ENCODE results near the gene TSGA10IP. TPM values are rescaled to one million over a fixed set of nuclear protein-coding genes. Genes with fewer than 3 reads are reported as not detected.

Gene TSGA10IP
- total RNA-seq, 4 donors from 2014 or later, result not detected

GRCh38 chr11:65915821-65916251 lies 29.4 kb upstream of the TSGA10IP start:
- 2 to 16% methylated on average over 8 to 13 of the region's 13 CpGs for WGBS, 2 donors
- peak; percentile 86 to 98 for DNase-seq (ENCODE audit: low spot score in 2 of 2)
- H3K4me3 ChIP-seq (ENCODE audit: low read depth, poor library complexity, severe bottlenecking), result no peak overlapping the region
- TF ChIP-seq POLR2A (IDR thresholded peaks at IDR 0.05) (no peak), CTCF (IDR thresholded peaks at IDR 0.05) (no peak)
- intact Hi-C loops (cut with DNase I; ENCODE audit: low total_unique reads), result no loop called here

DNA sequence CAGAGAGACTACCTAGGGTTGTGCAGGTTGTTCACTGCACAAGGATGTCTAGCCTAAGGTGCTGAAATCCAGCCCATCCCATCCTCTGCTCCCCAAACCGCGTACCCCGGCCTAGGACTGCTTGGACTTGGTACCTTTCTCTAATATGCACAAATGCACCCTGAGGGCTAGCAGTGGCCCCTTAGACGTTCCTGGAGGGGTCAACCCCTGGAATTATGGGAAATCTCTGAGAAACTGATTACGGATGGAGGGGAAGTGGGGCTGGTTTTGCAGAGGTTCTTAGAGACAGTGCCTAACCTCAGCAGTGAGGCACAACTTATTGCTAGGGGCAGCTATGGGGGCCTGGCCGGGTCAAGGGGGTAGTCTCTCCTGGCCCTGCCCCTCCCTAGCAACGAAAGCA lies 28.9 kb upstream of the TSGA10IP start:
- TF ChIP-seq POLR2A (IDR thresholded peaks at IDR 0.05) (no peak), CTCF (IDR thresholded peaks at IDR 0.05) (no peak)
- DNase-seq (ENCODE audit: low spot score in 2 of 2), result no peak
- 50 to 53% methylated on average over 7 of the region's 7 CpGs for WGBS, 2 donors
- H3K4me3 ChIP-seq (ENCODE audit: low read depth, poor library complexity, severe bottlenecking), result no peak overlapping the region
- intact Hi-C loops (cut with DNase I; ENCODE audit: low total_unique reads), result no loop called here

DNA sequence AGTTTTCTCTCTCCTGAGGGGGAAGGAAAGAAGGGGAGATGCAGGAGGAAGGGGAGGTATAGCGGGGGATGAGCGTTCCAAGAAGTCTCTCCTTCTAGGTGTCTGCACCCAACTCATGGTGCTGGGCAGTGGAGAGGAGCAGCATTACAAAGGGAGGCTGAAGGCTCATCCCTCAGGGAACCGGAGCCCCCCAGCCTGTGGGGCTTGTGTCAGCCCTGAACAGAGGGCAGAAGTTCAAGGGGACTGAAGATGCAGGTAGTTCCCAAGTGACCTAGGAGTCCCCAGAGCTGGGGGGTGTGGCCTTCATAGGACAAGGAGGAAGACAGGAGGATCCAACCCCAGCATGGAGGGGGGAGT lies 28.2 kb upstream of the TSGA10IP start:
- TF ChIP-seq POLR2A (IDR thresholded peaks at IDR 0.05) (no peak), CTCF (IDR thresholded peaks at IDR 0.05) (no peak)
- WGBS, 2 donors, result 83 to 85% methylated on average over 3 of the region's 3 CpGs
- no peak overlapping the region for H3K4me3 ChIP-seq (ENCODE audit: low read depth, poor library complexity, severe bottlenecking)
- intact Hi-C loops (cut with DNase I; ENCODE audit: low total_unique reads), result no loop called here
- DNase-seq (ENCODE audit: low spot score in 2 of 2), result no peak

- no peak for TF ChIP-seq CTCF (IDR thresholded peaks at IDR 0.05)
- TF ChIP-seq POLR2A (IDR thresholded peaks at IDR 0.05), result no peak
- 61 to 68% methylated on average over 26 to 34 of the region's 35 CpGs for WGBS, 2 donors
- no peak for DNase-seq (ENCODE audit: low spot score in 2 of 2)
- H3K4me3 ChIP-seq (ENCODE audit: low read depth, poor library complexity, severe bottlenecking), result peak overlapping the region; percentile 79
- intact Hi-C loops (cut with DNase I; ENCODE audit: low total_unique reads), result no loop called here
Observed at GRCh38 chr11:65917434-65918210, 27.7 kb upstream of the TSGA10IP start.

GRCh38 chr11:65918211-65919140 lies 26.8 kb upstream of the TSGA10IP start, which contains the start of gene C11orf68:
C11orf68 (minus strand) TSS chr11:65919062; CDS start chr11:65919031, 31 bp downstream.
- WGBS, 2 donors, result 4 to 6% methylated on average over 32 to 61 of the region's 77 CpGs
- H3K4me3 ChIP-seq (ENCODE audit: low read depth, poor library complexity, severe bottlenecking), result peak within 1 kb of the TSS; percentile 80
- intact Hi-C loops (cut with DNase I; ENCODE audit: low total_unique reads), result no loop called here
- DNase-seq (ENCODE audit: low spot score in 2 of 2), result peak in 1 of 2 donors; percentile 89
- no peak for TF ChIP-seq POLR2A (IDR thresholded peaks at IDR 0.05)
- no peak for TF ChIP-seq CTCF (IDR thresholded peaks at IDR 0.05)
